ENCODE data around the gene SH2D6.
"Not testable (repeated sequence)": the region's sequence is repeated elsewhere in the genome, so short reads cannot be mapped to it uniquely, and the experiment has no call there.

Gene SH2D6

DNA sequence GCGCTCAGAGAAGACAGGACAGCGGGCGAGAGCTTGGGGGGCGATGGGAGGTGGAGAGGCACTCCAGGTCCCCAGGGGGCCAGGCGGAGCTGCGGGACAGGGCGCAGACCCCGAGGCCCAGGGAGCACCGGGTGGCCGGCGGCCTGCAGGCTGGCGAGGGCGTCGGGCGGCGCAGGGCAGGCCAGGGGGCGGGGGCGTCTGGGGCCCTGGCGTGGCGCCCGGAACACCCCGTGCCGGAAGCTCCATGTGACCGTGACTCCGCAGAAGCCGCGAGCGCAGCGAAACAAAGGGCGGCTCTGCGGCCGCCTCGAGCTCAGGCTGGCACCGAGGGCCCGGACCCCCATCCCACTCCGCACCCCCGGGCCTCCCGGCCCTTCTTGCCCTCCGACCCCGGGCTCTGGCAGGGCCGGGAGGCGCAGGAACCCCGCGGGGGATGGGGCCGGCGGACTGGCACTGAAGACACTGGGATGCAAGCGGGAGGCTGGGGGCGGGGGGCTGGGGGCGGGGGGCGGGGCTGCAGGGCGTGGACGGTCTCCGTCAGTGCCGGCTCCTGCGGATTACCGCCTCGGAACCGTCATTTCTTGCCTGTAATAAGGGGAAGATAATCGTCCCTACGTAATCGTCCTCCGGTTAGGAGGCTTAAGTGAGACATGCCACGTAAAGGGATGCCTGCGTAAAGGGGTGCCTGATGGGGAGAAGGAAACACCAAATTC lies 19.1 kb downstream of the SH2D6 start:
- peak overlapping the region; percentile 37 for H3K27ac ChIP-seq
- no peak for TF ChIP-seq ZFX (IDR thresholded peaks at IDR 0.05; ENCODE audit: borderline replicate concordance)
- TF ChIP-seq, protein P1, sequence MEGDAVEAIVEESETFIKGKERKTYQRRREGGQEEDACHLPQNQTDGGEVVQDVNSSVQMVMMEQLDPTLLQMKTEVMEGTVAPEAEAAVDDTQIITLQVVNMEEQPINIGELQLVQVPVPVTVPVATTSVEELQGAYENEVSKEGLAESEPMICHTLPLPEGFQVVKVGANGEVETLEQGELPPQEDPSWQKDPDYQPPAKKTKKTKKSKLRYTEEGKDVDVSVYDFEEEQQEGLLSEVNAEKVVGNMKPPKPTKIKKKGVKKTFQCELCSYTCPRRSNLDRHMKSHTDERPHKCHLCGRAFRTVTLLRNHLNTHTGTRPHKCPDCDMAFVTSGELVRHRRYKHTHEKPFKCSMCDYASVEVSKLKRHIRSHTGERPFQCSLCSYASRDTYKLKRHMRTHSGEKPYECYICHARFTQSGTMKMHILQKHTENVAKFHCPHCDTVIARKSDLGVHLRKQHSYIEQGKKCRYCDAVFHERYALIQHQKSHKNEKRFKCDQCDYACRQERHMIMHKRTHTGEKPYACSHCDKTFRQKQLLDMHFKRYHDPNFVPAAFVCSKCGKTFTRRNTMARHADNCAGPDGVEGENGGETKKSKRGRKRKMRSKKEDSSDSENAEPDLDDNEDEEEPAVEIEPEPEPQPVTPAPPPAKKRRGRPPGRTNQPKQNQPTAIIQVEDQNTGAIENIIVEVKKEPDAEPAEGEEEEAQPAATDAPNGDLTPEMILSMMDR (IDR thresholded peaks at IDR 0.05): no peak

DNA sequence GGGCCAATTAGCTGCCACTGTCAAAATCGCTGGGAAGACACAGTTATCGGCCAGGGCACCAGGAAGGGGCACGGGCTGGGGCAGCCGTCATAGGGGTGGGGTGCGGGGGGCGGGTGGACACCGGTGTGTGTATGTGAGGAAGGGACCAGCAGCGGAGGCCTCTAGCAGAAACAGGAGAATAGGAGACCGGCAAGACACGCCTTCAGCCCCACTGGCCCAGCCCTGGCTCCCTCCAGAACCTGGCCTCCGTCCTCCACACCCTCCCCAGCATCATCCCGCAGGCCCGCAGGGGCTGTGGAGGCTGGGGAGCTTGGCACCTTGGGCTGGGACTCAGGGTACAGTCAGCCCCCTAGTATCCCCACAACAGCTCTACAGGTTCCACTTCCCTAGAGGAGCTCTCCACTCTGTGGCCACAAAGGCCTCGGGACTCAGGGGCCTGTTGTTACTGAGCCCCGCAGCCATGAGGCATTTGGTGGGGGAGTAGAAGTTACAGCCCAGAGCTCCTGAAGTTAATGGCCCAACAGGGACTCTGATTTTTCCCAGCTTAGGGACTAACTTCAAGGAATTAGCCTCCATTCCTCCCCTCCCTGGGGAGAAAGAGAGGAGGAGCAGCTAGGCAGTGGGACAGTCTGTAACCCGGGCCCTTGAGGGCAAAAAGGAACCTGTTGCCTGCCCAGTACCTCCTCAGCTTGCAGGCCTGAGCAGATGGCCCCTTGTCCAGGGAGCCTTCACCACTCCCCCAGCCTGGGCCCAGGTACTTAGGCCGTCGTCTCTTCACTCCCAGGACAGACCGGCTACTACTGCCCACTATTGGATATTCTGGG lies 19.9 kb downstream of the SH2D6 start:
- 0 out of 2 replicates have a peak overlapping the region, but pooled peaks have one; percentile 37 for H3K27ac ChIP-seq
- no peak for TF ChIP-seq ZFX (IDR thresholded peaks at IDR 0.05; ENCODE audit: borderline replicate concordance)
- TF ChIP-seq, protein P1 (IDR thresholded peaks at IDR 0.05): no peak

DNA sequence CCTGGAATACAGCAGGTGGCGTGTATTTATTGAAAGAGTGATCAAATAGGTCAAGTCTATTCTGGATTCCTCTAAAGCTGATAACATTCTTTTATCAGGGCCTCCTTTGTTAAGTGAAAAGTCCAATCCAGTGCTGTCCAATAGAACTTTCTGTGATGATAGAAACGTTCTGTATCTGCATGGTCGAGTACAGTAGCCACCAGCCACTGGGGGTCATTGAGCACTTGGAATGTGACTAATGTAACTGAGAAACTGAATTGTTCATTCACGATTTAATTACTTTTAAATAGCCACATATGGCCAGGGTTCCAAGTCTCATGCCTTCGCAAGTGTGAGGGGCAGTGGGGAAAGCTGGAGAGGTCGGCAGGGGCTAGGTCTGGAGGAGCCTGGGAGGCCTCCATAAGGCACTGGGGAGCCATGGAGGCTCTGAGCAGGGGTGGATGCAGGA lies 20.5 kb downstream of the SH2D6 start:
- no peak overlapping the region for H3K27ac ChIP-seq
- TF ChIP-seq ZFX (IDR thresholded peaks at IDR 0.05; ENCODE audit: borderline replicate concordance): no peak
- TF ChIP-seq, protein P1 (IDR thresholded peaks at IDR 0.05): no peak

DNA sequence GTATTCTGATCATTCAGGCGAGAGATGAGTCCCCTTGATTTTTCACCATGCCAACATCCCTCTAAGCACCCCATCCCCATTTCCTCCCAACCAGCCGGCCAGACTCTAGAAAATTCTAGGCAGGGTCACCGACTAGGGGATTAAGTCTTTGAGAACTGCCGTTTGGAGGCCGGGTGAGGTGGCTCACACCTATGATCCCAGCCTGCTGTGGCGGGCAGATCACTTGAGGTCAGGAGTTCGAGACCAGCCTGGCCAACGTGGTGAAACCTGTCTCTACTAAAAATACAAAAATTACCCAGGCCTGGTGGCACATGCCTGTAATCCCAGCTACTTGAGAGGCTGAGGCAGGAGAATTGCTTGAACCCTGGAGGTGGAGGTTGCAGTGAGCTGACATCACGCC lies 21.1 kb downstream of the SH2D6 start:
- not testable (repeated sequence) for H3K27ac ChIP-seq

DNA sequence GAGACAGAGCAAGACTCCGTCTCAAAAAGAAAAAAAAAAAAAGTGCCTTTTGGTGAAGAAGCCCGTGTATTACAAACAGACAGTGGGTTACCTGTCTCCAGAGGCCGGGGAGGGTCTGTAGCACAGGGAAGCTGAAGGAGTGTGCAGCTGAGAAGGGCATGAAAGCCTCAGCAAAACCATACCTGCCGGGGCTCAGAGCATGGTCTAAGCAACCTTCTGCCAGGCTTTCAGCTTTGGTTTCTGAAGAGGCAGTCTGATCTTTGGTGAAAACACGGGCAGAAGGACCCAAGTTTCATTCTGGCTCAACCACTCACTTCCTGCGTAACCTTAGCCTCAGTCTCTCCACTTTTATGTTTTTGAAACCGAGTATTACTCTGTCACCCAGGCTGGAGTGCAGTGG lies 21.5 kb downstream of the SH2D6 start:
- no peak overlapping the region for H3K27ac ChIP-seq
- TF ChIP-seq ZFX (IDR thresholded peaks at IDR 0.05; ENCODE audit: borderline replicate concordance): no peak
- TF ChIP-seq, protein P1 (IDR thresholded peaks at IDR 0.05): no peak

DNA sequence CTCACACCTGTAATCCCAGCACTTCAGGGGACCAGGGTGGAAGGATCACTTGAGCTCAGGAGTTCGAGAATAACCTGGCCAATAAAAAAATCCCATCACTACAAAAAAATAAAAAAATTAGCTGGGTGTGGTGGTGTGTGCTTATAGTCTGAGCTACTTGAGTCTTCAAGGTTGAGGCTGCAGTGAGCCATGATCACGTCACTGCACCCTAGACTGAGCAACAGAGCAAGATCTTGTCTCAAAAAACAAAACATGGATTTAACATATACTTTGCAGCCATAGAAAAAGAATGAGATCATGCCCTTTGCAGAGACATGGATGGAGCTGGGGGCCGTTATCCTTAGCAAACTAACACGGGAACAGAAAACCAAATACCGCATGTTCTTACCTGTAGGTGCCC lies 22.2 kb downstream of the SH2D6 start:
- H3K27ac ChIP-seq: no peak overlapping the region
- TF ChIP-seq, protein P1 (IDR thresholded peaks at IDR 0.05): no peak
- no peak for TF ChIP-seq ZFX (IDR thresholded peaks at IDR 0.05; ENCODE audit: borderline replicate concordance)

DNA sequence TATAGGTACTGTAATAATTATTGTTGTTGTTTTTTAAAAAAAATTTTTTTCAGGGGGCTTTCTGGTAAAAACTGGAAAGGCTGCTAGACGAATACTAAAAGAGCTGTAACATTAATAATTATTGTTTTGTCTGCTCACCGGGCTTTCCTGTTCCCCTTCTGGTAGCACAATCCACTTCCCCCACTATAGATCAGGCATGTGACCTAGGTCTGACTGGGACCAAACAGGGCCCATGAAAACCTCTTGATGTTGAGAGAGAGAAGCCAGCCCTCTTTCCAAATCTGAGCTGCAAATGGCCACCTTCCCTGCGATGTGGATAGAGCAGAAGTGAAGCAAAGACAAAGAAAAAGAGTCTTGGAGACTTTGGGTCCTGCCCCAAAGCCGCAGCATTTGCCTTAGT lies 23.4 kb downstream of the SH2D6 start:
- TF ChIP-seq ZFX (IDR thresholded peaks at IDR 0.05; ENCODE audit: borderline replicate concordance): no peak
- TF ChIP-seq, protein P1 (IDR thresholded peaks at IDR 0.05): no peak
- no peak overlapping the region for H3K27ac ChIP-seq

Data from 22Rv1 (cell line).